CD4-positive, alpha-beta T cell (primary cell): Measurements from ENCODE around the gene PRAMEF2. TPM values are rescaled to one million over a fixed set of nuclear protein-coding genes. Genes with fewer than 3 reads are reported as not detected.
"Not testable (repeated sequence)": the region's sequence is repeated elsewhere in the genome, so short reads cannot be mapped to it uniquely, and the experiment has no call there.

Experiments
- ATAC-seq: fragments of 200-7000 bp; cut with Tn5 transposase; one replicate; pipeline ENCODE4 v1.10.0; 2022; ENCODE audit warnings: mild to moderate bottlenecking; ENCODE audit not compliant: poor library complexity
- CTCF ChIA-PET: fragments of 350-600 bp; sonication (Branson Sonifier 250); formaldehyde crosslinking; loops from one replicate; lab custom pipeline; 2021; ENCODE audit warnings: antibody characterized with exemption, inconsistent platforms; lab: Charles Lee
- POLR2A ChIA-PET: fragments of 350-600 bp; sonication (Branson Sonifier 250); formaldehyde crosslinking; loops from one replicate; lab custom pipeline; 2021; ENCODE audit warnings: antibody characterized with exemption, inconsistent platforms; lab: Charles Lee
- DNase-seq, 14 experiments: peaks; one replicate each; pipeline ENCODE4 v3.0.0-alpha.2; 2013 to 2020; ENCODE audit warnings: mixed read lengths in 2 of 14
- H3K27ac ChIP-seq, 2 donors: one replicate each; pipeline versions ENCODE4 v1.5.1 to v1.7.0; 2013; ENCODE audit warnings: low read length in 2 of 2, low read depth in 1 of 2, mild to moderate bottlenecking in 1 of 2
- H3K27me3 ChIP-seq, 2 experiments: 1 replicate in 1 of 2; 2 replicates in 1 of 2; pipeline versions ENCODE4 v1.6.1 to v1.7.0; 2013; ENCODE audit warnings: low read length in 2 of 2, control low read depth in 1 of 2, mild to moderate bottlenecking in 1 of 2, moderate library complexity in 1 of 2; ENCODE audit not compliant: insufficient read depth in 2 of 2, control insufficient read depth in 1 of 2
- H3K36me3 ChIP-seq: one replicate; pipeline ENCODE4 v1.6.1; 2013; ENCODE audit warnings: low read length, control low read depth; ENCODE audit not compliant: insufficient read depth
- H3K4me1 ChIP-seq: one replicate; pipeline ENCODE4 v1.6.1; 2013; ENCODE audit warnings: low read length, control low read depth; ENCODE audit not compliant: insufficient read depth
- H3K4me3 ChIP-seq: one replicate; pipeline ENCODE4 v1.5.1; 2013; ENCODE audit warnings: mild to moderate bottlenecking, low read length, moderate library complexity
- H3K9me3 ChIP-seq, 2 experiments: 1 replicate in 1 of 2; 2 replicates in 1 of 2; pipeline versions ENCODE4 v1.6.1 to v1.7.0; 2013; ENCODE audit warnings: low read length in 2 of 2, mild to moderate bottlenecking in 2 of 2, control low read depth in 1 of 2, moderate library complexity in 1 of 2; ENCODE audit not compliant: control insufficient read depth in 1 of 2, insufficient read depth in 1 of 2
- H3K27ac Mint-ChIP-seq: one replicate; pipeline ENCODE4 v1.8.0; 2020; ENCODE audit warnings: mixed read lengths
- H3K27me3 Mint-ChIP-seq: one replicate; pipeline ENCODE4 v1.8.0; 2021; ENCODE audit warnings: mixed read lengths
- H3K36me3 Mint-ChIP-seq: one replicate; pipeline ENCODE4 v1.8.0; 2021; ENCODE audit warnings: low read depth, mixed read lengths
- H3K4me1 Mint-ChIP-seq: one replicate; pipeline ENCODE4 v1.8.0; 2021; ENCODE audit warnings: low read depth, mixed read lengths
- H3K4me3 Mint-ChIP-seq: one replicate; pipeline ENCODE4 v1.8.0; 2020; ENCODE audit warnings: mild to moderate bottlenecking, mixed read lengths
- H3K9me3 Mint-ChIP-seq: one replicate; pipeline ENCODE4 v1.8.0; 2020; ENCODE audit warnings: mixed read lengths
- CTCF ChIP-seq: fragments of 200-600 bp; IDR thresholded peaks from one replicate; pipeline ENCODE4 v1.8.0; 2022; ENCODE audit warnings: antibody characterized with exemption, mild to moderate bottlenecking
- intact Hi-C, 2 experiments: fragments of 100-400 bp; cut with DNase I in 1 of 2; cut with micrococcal nuclease in 1 of 2; formaldehyde crosslinking; loops; one replicate each; pipeline versions ENCODE4 v1.15.1 to v1.9.0; 2023 to 2025; cut with DNase I, micrococcal nuclease
- total RNA-seq, 174 experiments: library from RNA in 2 of 174; stranded (reverse) in 2 of 174; gene quantifications; one replicate each; pipeline ENCODE4 v1.2.3 and lab custom pipeline; 2021 to 2026

The PRAMEF2 gene
- total RNA-seq, 2 experiments from 2014 or later, result not detected

GRCh38 chr1:12851779-12852178 is 5.1 kb upstream of the PRAMEF2 start:
- CTCF ChIA-PET, result no interaction called here
- no peak for TF ChIP-seq CTCF
- Mint-ChIP-seq H3K4me3 (no peak overlapping the region), H3K27me3 (peaks cover 28% of the 10 kb centered on the region), H3K27ac (no peak overlapping the region), H3K9me3 (peaks cover 4% of the 10 kb centered on the region), H3K36me3 (no peaks in the 10 kb centered on the region), H3K4me1 (no peaks in the 10 kb centered on the region)
- no peak for DNase-seq
- intact Hi-C loops, result no loop called here
- H3K27ac ChIP-seq, result no peak overlapping the region
- H3K27me3 ChIP-seq, result peaks cover 0 to 4% of the 10 kb centered on the region in 2 experiments
- no peaks in the 10 kb centered on the region for H3K36me3 ChIP-seq
- H3K4me3 ChIP-seq, result no peak overlapping the region
- no peak for ATAC-seq
- no peaks in the 10 kb centered on the region for H3K4me1 ChIP-seq
- no peaks in the 10 kb centered on the region for H3K9me3 ChIP-seq
- POLR2A ChIA-PET, result no interaction called here

GRCh38 chr1:12863131-12863880 is 6.4 kb downstream of the PRAMEF2 start:
- H3K27me3 ChIP-seq, CTCF ChIA-PET, H3K4me1 Mint-ChIP-seq, H3K4me3 ChIP-seq, H3K27ac ChIP-seq, H3K36me3 Mint-ChIP-seq, ATAC-seq, H3K4me3 Mint-ChIP-seq, H3K9me3 ChIP-seq, H3K4me1 ChIP-seq, intact Hi-C loops, H3K9me3 Mint-ChIP-seq, DNase-seq, POLR2A ChIA-PET, H3K27ac Mint-ChIP-seq, H3K27me3 Mint-ChIP-seq, H3K36me3 ChIP-seq: not testable (repeated sequence)

GRCh38 chr1:12878453-12878852 is 21.6 kb downstream of the PRAMEF2 start:
- H3K4me1 Mint-ChIP-seq, H3K27me3 Mint-ChIP-seq, H3K27me3 ChIP-seq, ATAC-seq, H3K9me3 ChIP-seq, H3K27ac ChIP-seq, H3K4me3 ChIP-seq, H3K36me3 ChIP-seq, H3K4me1 ChIP-seq, CTCF ChIA-PET, DNase-seq, H3K36me3 Mint-ChIP-seq, intact Hi-C loops, H3K9me3 Mint-ChIP-seq, H3K4me3 Mint-ChIP-seq, POLR2A ChIA-PET, H3K27ac Mint-ChIP-seq: not testable (repeated sequence)

- H3K4me3 Mint-ChIP-seq, H3K36me3 ChIP-seq, H3K4me3 ChIP-seq, H3K27me3 Mint-ChIP-seq, H3K27ac ChIP-seq, CTCF ChIA-PET, H3K27ac Mint-ChIP-seq, ATAC-seq, H3K9me3 Mint-ChIP-seq, H3K9me3 ChIP-seq, intact Hi-C loops, DNase-seq, H3K36me3 Mint-ChIP-seq, H3K4me1 ChIP-seq, H3K27me3 ChIP-seq, H3K4me1 Mint-ChIP-seq, POLR2A ChIA-PET: not testable (repeated sequence)
Measured at GRCh38 chr1:12886101-12886500, 29.2 kb downstream of the PRAMEF2 start, which contains the start of gene PRAMEF4. PRAMEF4 (minus strand) TSS chr1:12886201; CDS start chr1:12883394, 2,807 bp downstream.

- H3K36me3 ChIP-seq, ATAC-seq, H3K4me3 ChIP-seq, H3K27ac ChIP-seq, H3K4me1 Mint-ChIP-seq, POLR2A ChIA-PET, H3K9me3 Mint-ChIP-seq, CTCF ChIA-PET, DNase-seq, H3K27me3 Mint-ChIP-seq, H3K27ac Mint-ChIP-seq, H3K4me1 ChIP-seq, H3K36me3 Mint-ChIP-seq, H3K27me3 ChIP-seq, H3K4me3 Mint-ChIP-seq, H3K9me3 ChIP-seq, intact Hi-C loops: not testable (repeated sequence)
Measured at GRCh38 chr1:12898170-12898569, 41.3 kb downstream of the PRAMEF2 start, which contains the start of gene PRAMEF10. PRAMEF10 (minus strand) TSS chr1:12898270; CDS start chr1:12895847, 2,423 bp downstream.

GRCh38 chr1:12899186-12899585 is 42.3 kb downstream of the PRAMEF2 start:
- CTCF ChIA-PET, POLR2A ChIA-PET, H3K36me3 Mint-ChIP-seq: not testable (repeated sequence)

More at GRCh38 chr1:12899186-12899585, 42.3 kb downstream of the PRAMEF2 start:
- H3K36me3 ChIP-seq, H3K4me3 ChIP-seq, ATAC-seq, H3K4me1 ChIP-seq, DNase-seq, H3K27ac ChIP-seq, H3K9me3 ChIP-seq, H3K9me3 Mint-ChIP-seq, H3K27ac Mint-ChIP-seq, H3K27me3 Mint-ChIP-seq, H3K27me3 ChIP-seq, H3K4me1 Mint-ChIP-seq, H3K4me3 Mint-ChIP-seq, intact Hi-C loops: not testable (repeated sequence)
